ENCODE results near the gene B3GAT3.
A peak's percentile ranks its signal among the peaks of the same experiment; 100 is the strongest.
"Not testable (repeated sequence)": the region's sequence is repeated elsewhere in the genome, so short reads cannot be mapped to it uniquely, and the experiment has no call there.

The B3GAT3 gene

DNA sequence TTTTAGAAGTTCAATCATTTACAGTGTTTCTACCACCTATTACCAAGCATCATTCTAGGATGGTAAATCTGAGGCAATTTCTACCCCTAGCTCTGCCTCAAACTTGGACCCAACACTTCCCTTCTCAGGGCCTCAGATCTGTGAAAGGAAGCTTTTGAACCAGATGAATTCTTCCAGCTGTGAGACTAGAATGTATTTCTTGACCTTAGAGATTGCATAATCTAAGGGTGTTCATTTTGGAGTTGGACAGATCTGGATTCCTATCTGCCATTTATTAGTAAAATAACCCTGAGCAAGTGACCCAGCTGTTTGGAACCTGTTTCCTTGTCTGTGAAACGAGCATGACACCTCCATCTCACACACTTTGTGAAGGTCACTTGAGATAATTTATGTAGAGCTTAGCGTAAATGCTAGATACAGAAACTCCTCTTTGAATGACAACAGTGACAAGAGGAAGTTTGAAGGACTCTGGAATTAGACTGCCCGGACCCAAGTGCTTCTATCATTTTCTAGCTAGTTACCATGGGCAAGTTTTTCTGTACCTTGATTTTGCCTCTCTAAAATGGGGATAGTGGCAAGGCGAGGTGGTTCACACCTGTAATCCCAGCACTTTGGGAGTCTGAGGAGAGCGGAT, 35.1 kb upstream of the B3GAT3 start:
- peaks cover 8% of the 10 kb centered on the region in 2 donors for H3K4me1 ChIP-seq (ENCODE audit: control insufficient read depth in 2 of 2, insufficient read depth in 2 of 2, low read length in 2 of 2)
- no peak overlapping the region for H3K4me3 ChIP-seq (ENCODE audit: low read length in 2 of 2)
- H3K9me3 ChIP-seq (ENCODE audit: control insufficient read depth in 2 of 2, low read length in 2 of 2) = no peaks in the 10 kb centered on the region
- H3K27ac ChIP-seq (ENCODE audit: low read depth in 2 of 2, low read length in 2 of 2) = no peak overlapping the region
- H3K9ac ChIP-seq (ENCODE audit: low read depth in 1 of 2, low read length in 2 of 2) = no peak overlapping the region
- no peaks in the 10 kb centered on the region for H3K27me3 ChIP-seq (ENCODE audit: control insufficient read depth in 2 of 2, insufficient read depth in 2 of 2, low read length in 2 of 2)
- no peaks in the 10 kb centered on the region for H3K36me3 ChIP-seq (ENCODE audit: control insufficient read depth in 2 of 2, insufficient read depth in 2 of 2, low read length in 2 of 2)

DNA sequence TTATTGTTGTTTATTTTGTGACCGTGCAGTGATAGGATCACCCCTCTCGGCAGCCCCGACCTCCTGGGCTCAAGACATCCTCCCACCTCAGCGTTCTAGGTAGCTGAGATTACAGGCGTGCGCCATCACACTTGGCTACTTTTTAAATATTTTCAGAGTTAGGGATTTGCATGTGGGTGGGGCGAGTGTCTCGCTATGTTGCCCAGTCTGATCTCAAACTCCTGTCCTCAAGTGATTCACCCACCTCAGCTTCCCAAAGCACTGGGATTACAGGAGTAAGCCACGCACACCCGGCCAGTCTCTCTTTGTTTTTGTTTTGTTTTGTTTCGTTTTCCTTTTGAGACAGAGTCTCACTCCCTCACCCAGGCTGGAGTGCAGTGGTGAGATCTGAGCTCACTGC, 32.5 kb upstream of the B3GAT3 start:
- Histone ChIP-seq H3K27ac (ENCODE audit: low read depth in 2 of 2, low read length in 2 of 2) (no peak overlapping the region), H3K27me3 (ENCODE audit: control insufficient read depth in 2 of 2, insufficient read depth in 2 of 2, low read length in 2 of 2) (no peaks in the 10 kb centered on the region), H3K36me3 (ENCODE audit: control insufficient read depth in 2 of 2, insufficient read depth in 2 of 2, low read length in 2 of 2) (peaks cover 5 to 6% of the 10 kb centered on the region in 2 donors), H3K9me3 (ENCODE audit: control insufficient read depth in 2 of 2, low read length in 2 of 2) (no peaks in the 10 kb centered on the region), H3K4me3 (ENCODE audit: low read length in 2 of 2) (no peak overlapping the region), H3K9ac (ENCODE audit: low read depth in 1 of 2, low read length in 2 of 2) (no peak overlapping the region), H3K4me1 (ENCODE audit: control insufficient read depth in 2 of 2, insufficient read depth in 2 of 2, low read length in 2 of 2) (peaks cover 12% of the 10 kb centered on the region in 2 donors)

DNA sequence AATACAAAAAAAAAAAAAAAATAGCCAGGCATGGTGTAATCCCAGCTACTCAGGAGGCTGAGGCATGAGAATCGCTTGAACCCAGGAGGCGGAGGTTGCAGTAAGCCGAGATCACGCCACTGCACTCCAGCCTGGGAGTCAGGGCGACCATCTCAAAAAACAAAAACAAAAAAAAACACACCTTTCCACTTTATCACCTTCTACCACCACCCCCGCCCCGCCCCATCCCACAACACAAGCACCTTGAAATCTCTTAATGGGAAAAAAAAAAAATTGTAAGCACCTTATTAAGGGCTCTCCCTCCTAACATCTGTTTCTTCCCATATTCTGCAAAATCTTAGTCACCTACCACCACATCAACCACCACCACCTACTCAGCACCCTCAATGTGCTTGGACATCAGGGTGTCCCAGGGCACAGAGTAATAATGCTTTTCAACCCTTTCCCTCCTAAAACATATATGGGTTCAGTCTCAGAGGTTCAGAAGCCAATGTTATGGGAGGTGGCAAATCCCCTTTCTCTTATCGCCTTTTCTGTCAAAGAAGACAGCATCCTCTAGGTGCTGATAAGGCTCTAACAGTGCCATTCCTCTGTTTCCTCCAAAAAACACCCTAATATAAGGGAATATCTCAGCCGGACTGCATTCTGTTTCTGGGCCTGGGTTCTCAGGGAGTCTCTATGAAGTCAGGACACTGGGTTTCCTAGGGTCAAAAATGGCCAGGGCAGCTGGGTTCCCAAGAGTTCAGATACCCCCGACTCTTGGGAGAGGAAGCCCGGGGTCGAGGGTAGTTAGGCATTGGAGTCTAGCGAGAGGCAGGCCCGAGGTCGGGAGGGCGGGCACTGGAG, 30.6 kb upstream of the B3GAT3 start:
- Histone ChIP-seq H3K4me3 (ENCODE audit: low read length in 2 of 2) (peak overlapping the region; percentile 91 to 92), H3K9me3 (ENCODE audit: control insufficient read depth in 2 of 2, low read length in 2 of 2) (no peaks in the 10 kb centered on the region), H3K27ac (ENCODE audit: low read depth in 2 of 2, low read length in 2 of 2) (peak overlapping the region; percentile 82 to 90), H3K27me3 (ENCODE audit: control insufficient read depth in 2 of 2, insufficient read depth in 2 of 2, low read length in 2 of 2) (no peaks in the 10 kb centered on the region), H3K9ac (ENCODE audit: low read depth in 1 of 2, low read length in 2 of 2) (peak overlapping the region; percentile 83 to 92), H3K36me3 (ENCODE audit: control insufficient read depth in 2 of 2, insufficient read depth in 2 of 2, low read length in 2 of 2) (peaks cover 8 to 22% of the 10 kb centered on the region in 2 donors), H3K4me1 (ENCODE audit: control insufficient read depth in 2 of 2, insufficient read depth in 2 of 2, low read length in 2 of 2) (peaks cover 12% of the 10 kb centered on the region in 2 donors)

DNA sequence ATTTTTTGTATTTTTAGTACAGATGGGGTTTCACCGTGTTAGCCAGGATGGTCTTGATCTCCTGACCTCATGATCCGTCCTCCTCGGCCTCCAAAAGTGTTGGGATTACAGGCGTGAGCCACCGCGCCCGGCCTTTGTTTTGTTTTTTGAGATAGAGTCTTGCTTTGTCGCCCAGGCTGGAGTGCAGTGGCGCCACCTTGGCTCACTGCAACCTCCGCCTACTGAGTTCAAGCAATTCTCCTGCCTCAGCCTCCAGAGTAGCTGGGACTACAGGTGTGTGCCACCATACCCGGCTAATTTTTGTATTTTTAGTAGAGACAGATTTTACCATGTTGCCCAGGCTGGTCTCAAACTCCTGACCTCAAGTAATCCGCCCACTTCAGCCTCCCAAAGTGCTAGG, 28.5 kb upstream of the B3GAT3 start:
- H3K9me3 ChIP-seq (ENCODE audit: control insufficient read depth in 2 of 2, low read length in 2 of 2); H3K4me3 ChIP-seq (ENCODE audit: low read length in 2 of 2); H3K27ac ChIP-seq (ENCODE audit: low read depth in 2 of 2, low read length in 2 of 2); H3K9ac ChIP-seq (ENCODE audit: low read depth in 1 of 2, low read length in 2 of 2); H3K27me3 ChIP-seq (ENCODE audit: control insufficient read depth in 2 of 2, insufficient read depth in 2 of 2, low read length in 2 of 2): not testable (repeated sequence)
- peaks cover 8 to 22% of the 10 kb centered on the region in 2 donors for H3K36me3 ChIP-seq (ENCODE audit: control insufficient read depth in 2 of 2, insufficient read depth in 2 of 2, low read length in 2 of 2)
- peaks cover 20 to 22% of the 10 kb centered on the region in 2 donors for H3K4me1 ChIP-seq (ENCODE audit: control insufficient read depth in 2 of 2, insufficient read depth in 2 of 2, low read length in 2 of 2)

DNA sequence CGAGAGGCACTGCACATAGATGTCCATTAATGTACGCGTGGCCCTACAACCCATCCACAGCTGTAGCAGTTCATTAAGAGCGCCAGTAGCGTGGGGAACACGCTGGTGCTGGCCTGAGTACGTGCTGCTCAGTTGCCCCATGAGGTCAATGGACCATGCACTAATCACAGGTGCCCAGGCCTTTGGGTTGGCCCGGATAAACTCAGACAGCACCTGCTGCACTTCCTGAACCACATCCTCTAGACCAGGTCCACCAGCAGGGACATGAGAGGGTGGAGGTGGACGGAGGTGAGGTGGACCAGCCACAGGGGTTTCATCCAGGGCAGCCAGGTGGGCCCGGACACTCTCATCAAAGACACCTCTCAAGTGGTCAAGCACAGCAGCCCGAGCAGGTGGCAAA, 27.7 kb upstream of the B3GAT3 start:
- H3K4me1 ChIP-seq (ENCODE audit: control insufficient read depth in 2 of 2, insufficient read depth in 2 of 2, low read length in 2 of 2) = peaks cover 23 to 27% of the 10 kb centered on the region in 2 donors
- H3K36me3 ChIP-seq (ENCODE audit: control insufficient read depth in 2 of 2, insufficient read depth in 2 of 2, low read length in 2 of 2) = peaks cover 8 to 23% of the 10 kb centered on the region in 2 donors
- H3K9ac ChIP-seq (ENCODE audit: low read depth in 1 of 2, low read length in 2 of 2) = no peak overlapping the region
- no peaks in the 10 kb centered on the region for H3K27me3 ChIP-seq (ENCODE audit: control insufficient read depth in 2 of 2, insufficient read depth in 2 of 2, low read length in 2 of 2)
- H3K27ac ChIP-seq (ENCODE audit: low read depth in 2 of 2, low read length in 2 of 2) = no peak overlapping the region
- no peak overlapping the region for H3K4me3 ChIP-seq (ENCODE audit: low read length in 2 of 2)
- H3K9me3 ChIP-seq (ENCODE audit: control insufficient read depth in 2 of 2, low read length in 2 of 2) = no peaks in the 10 kb centered on the region

DNA sequence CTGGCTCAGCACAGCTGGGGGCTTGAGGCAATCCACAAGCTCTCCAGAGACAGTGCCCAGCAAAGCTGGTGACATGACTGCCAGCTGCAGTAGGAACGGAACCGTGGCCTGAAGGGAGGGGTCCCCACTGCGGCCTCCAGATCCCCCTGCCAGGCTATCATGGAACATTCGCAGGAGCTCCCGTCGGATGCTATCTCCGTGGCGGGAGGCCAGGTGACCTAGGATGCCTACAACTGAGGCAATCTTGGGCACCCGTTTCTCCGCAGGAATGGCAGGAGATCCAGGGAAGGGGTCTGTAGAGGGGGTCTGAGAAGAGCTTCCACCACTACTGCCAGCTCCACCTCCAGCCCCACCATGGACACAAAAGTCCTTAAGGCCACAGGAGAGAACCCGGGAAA, 27.2 kb upstream of the B3GAT3 start:
- Histone ChIP-seq H3K9ac (ENCODE audit: low read depth in 1 of 2, low read length in 2 of 2) (no peak overlapping the region), H3K9me3 (ENCODE audit: control insufficient read depth in 2 of 2, low read length in 2 of 2) (no peaks in the 10 kb centered on the region), H3K4me1 (ENCODE audit: control insufficient read depth in 2 of 2, insufficient read depth in 2 of 2, low read length in 2 of 2) (peaks cover 23 to 27% of the 10 kb centered on the region in 2 donors), H3K27me3 (ENCODE audit: control insufficient read depth in 2 of 2, insufficient read depth in 2 of 2, low read length in 2 of 2) (no peaks in the 10 kb centered on the region), H3K27ac (ENCODE audit: low read depth in 2 of 2, low read length in 2 of 2) (no peak overlapping the region), H3K36me3 (ENCODE audit: control insufficient read depth in 2 of 2, insufficient read depth in 2 of 2, low read length in 2 of 2) (peaks cover 8 to 25% of the 10 kb centered on the region in 2 donors), H3K4me3 (ENCODE audit: low read length in 2 of 2) (no peak overlapping the region)

DNA sequence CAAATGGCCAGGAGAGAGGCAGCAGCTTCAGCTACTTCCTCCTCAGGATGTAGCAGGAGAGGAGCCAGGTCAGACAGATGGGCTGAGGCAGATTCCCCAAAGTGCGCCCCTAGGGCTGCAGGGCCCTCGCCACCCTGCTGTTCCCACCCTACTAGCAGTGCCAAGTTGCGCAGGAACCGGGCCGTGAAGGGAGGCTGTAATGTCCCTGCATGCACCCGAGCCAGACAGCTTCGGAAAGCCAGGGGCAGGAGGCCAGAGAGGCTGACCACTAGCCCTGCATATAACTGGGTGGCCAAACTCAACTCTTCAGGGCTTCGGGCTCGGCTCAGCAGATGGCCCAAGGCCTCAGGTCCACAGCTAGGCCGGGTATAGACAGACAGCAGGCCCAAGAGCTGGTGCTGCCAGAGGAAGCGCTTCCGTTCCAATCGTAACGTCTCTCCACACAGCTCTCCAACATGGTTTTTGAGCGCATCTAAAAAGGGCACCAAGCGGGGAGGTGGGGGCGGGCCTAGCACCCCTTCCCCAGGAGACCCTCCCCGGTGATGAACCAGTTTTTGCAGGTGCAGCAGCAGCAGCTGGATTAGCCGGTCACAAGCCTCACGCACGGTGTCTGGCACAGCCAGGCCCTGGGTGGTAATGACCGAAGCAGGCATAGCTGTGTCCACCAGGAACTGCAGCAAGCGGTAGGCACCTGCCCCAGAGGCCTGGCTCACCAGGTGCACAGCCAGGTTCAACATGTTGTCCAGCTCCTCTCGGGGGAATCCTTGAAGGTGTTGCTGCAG, 26.6 kb upstream of the B3GAT3 start:
- peaks cover 23 to 27% of the 10 kb centered on the region in 2 donors for H3K4me1 ChIP-seq (ENCODE audit: control insufficient read depth in 2 of 2, insufficient read depth in 2 of 2, low read length in 2 of 2)
- H3K27me3 ChIP-seq (ENCODE audit: control insufficient read depth in 2 of 2, insufficient read depth in 2 of 2, low read length in 2 of 2) = no peaks in the 10 kb centered on the region
- H3K36me3 ChIP-seq (ENCODE audit: control insufficient read depth in 2 of 2, insufficient read depth in 2 of 2, low read length in 2 of 2) = peaks cover 8 to 25% of the 10 kb centered on the region in 2 donors
- H3K4me3 ChIP-seq (ENCODE audit: low read length in 2 of 2) = no peak overlapping the region
- no peak overlapping the region for H3K27ac ChIP-seq (ENCODE audit: low read depth in 2 of 2, low read length in 2 of 2)
- H3K9me3 ChIP-seq (ENCODE audit: control insufficient read depth in 2 of 2, low read length in 2 of 2) = no peaks in the 10 kb centered on the region
- no peak overlapping the region for H3K9ac ChIP-seq (ENCODE audit: low read depth in 1 of 2, low read length in 2 of 2)

DNA sequence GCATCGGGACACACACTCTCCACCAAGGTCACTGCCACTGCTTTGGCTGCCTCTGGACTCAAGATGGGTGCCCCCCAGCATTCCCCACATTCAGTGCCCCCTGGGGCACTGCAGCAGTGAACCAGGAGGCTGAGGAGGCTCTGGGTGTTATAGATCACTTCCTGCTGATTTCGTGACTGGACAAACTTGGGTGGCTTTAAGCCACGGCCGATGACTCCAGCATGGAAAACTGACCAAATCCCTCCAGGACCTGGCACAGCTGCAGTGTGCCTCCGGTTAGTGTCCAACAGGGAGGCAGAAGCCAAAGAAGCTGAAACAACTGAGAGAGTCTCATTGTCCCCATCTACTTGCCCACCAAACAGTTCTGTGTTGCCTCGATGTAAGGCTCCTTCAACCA, 25.8 kb upstream of the B3GAT3 start:
- Histone ChIP-seq H3K27me3 (ENCODE audit: control insufficient read depth in 2 of 2, insufficient read depth in 2 of 2, low read length in 2 of 2) (no peaks in the 10 kb centered on the region), H3K27ac (ENCODE audit: low read depth in 2 of 2, low read length in 2 of 2) (no peak overlapping the region), H3K4me1 (ENCODE audit: control insufficient read depth in 2 of 2, insufficient read depth in 2 of 2, low read length in 2 of 2) (peaks cover 22 to 26% of the 10 kb centered on the region in 2 donors), H3K9ac (ENCODE audit: low read depth in 1 of 2, low read length in 2 of 2) (no peak overlapping the region), H3K9me3 (ENCODE audit: control insufficient read depth in 2 of 2, low read length in 2 of 2) (no peaks in the 10 kb centered on the region), H3K36me3 (ENCODE audit: control insufficient read depth in 2 of 2, insufficient read depth in 2 of 2, low read length in 2 of 2) (peaks cover 11 to 30% of the 10 kb centered on the region in 2 donors), H3K4me3 (ENCODE audit: low read length in 2 of 2) (no peak overlapping the region)

DNA sequence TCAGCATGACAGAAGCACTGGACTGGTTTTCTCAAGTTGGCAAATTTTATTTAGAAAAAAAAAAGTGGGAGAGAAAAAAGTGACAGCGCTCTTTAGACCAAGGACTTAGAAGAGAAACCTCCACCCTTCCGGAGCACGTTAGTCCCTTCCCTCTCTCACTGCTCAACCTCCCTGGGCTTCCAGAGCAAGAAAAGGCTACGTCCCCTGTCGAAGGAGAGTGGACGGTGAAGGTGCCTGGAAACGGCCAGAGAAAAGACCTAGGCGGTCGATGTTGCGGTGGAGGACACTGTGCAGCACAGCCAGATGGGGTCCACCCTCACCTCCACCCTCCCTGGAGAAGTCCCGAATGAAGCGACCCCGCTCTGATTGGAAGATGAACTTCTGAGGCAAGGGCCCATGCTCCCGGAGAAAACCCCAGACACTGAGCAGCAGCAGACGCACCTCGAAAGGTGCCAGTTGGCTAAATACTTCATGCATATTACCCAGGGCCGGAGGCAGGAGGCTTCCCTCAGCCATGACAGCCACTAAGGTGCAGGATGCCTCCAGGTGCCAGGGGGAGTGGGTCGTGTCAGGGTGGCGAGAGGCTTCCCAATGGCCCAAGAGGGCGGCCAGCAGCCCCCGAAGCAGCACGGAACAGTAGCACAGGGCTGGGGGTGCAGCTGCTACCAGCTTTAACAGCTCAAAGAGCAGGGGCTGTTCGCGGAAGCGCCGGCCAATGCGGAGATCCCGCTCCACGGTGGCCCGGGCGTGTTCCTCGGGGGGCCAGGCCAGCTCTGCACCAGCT, 25.2 kb upstream of the B3GAT3 start:
- H3K4me1 ChIP-seq (ENCODE audit: control insufficient read depth in 2 of 2, insufficient read depth in 2 of 2, low read length in 2 of 2) = peaks cover 16 to 20% of the 10 kb centered on the region in 2 donors
- H3K36me3 ChIP-seq (ENCODE audit: control insufficient read depth in 2 of 2, insufficient read depth in 2 of 2, low read length in 2 of 2) = peaks cover 12 to 30% of the 10 kb centered on the region in 2 donors
- no peak overlapping the region for H3K9ac ChIP-seq (ENCODE audit: low read depth in 1 of 2, low read length in 2 of 2)
- no peak overlapping the region for H3K27ac ChIP-seq (ENCODE audit: low read depth in 2 of 2, low read length in 2 of 2)
- peak overlapping the region; percentile 1 to 6 for H3K4me3 ChIP-seq (ENCODE audit: low read length in 2 of 2)
- no peaks in the 10 kb centered on the region for H3K9me3 ChIP-seq (ENCODE audit: control insufficient read depth in 2 of 2, low read length in 2 of 2)
- no peaks in the 10 kb centered on the region for H3K27me3 ChIP-seq (ENCODE audit: control insufficient read depth in 2 of 2, insufficient read depth in 2 of 2, low read length in 2 of 2)

Measured in mucosa of rectum (tissue), 2 donors.